Upper lobe of left lung (tissue), 4 donors: ENCODE measurements around the gene DCP2.

Source experiments
- CTCF ChIP-seq, 6 experiments: fragments of 450-650 bp in 4 of 6; fragments of 200-600 bp in 2 of 6; sonication (generic) in 2 of 6; IDR thresholded peaks; one replicate each; pipeline ENCODE4 v1.5.1; 2016 to 2019; ENCODE audit warnings: antibody characterized with exemption in 6 of 6
- POLR2A ChIP-seq, 4 donors: fragments of 450-650 bp; IDR thresholded peaks; one replicate each; pipeline ENCODE4 v1.5.1; 2016 to 2017; ENCODE audit warnings: antibody characterized with exemption in 4 of 4, mild to moderate bottlenecking in 2 of 4
- POLR2AphosphoS5 ChIP-seq, 2 donors: sonication (generic); formaldehyde crosslinking; IDR thresholded peaks; one replicate each; pipeline ENCODE4 v1.5.1; 2017; ENCODE audit warnings: antibody characterized with exemption in 2 of 2

GRCh38 chr5:112951124-112951702, 25.4 kb upstream of the DCP2 start:
- TF ChIP-seq POLR2AphosphoS5 (IDR thresholded peaks at IDR 0.05) (no peak), CTCF (IDR thresholded peaks at IDR 0.05) (no peak), POLR2A (IDR thresholded peaks at IDR 0.05) (no peak)
